ENCODE data around the gene TESK1.
"Not testable (repeated sequence)": the region's sequence is repeated elsewhere in the genome, so short reads cannot be mapped to it uniquely, and the experiment has no call there.

The TESK1 gene

DNA sequence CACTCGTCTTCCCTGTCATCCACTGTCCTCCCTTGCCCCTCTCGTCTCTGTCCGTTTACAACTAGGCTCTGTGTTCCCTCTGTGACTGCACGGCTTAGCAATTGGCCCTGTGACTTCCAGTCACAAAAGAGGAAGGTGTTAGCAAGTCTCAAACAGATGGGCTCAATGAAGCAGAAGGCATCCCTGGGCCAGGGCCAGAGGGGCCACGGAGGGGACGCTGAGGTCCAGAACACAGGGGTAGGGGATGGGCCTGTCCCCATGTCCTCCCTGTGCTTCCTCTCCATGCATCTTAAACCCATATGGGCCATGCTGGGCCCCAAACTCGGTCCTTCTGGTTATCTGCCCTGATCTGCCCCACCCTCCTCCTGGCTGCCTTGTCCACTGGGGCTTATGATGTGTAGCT lies 13.3 kb downstream of the TESK1 start, which contains the start of gene CD72:
TSS of gene CD72 (minus strand) at position 89 of the 403 bp plus-strand sequence. CDS start 110 bp downstream, outside the sequence.
- peak within 1 kb of the TSS; percentile 92 to 95 for H3K4me3 Mint-ChIP-seq
- DNase-seq (no peak), ATAC-seq (no peak)
- peak within 1 kb of the TSS; percentile 93 to 94 for H3K27ac Mint-ChIP-seq
- no peaks in the 10 kb centered on the region for H3K9me3 Mint-ChIP-seq
- H3K4me1 Mint-ChIP-seq: peaks cover 66% of the 10 kb centered on the region
- H3K27me3 Mint-ChIP-seq: no peaks in the 10 kb centered on the region

- DNase-seq (peak; percentile 45 to 80), ATAC-seq (peak; percentile 81)
- H3K27ac Mint-ChIP-seq: peak overlapping the region; percentile 89 to 93
- no peaks in the 10 kb centered on the region for H3K27me3 Mint-ChIP-seq
- H3K4me1 Mint-ChIP-seq: peaks cover 66% of the 10 kb centered on the region
- H3K4me3 Mint-ChIP-seq: peak overlapping the region; percentile 92 to 95
- H3K9me3 Mint-ChIP-seq: no peaks in the 10 kb centered on the region
These were observed 14.1 kb downstream of the TESK1 start for GRCh38 chr9:35618854-35619799.

DNA sequence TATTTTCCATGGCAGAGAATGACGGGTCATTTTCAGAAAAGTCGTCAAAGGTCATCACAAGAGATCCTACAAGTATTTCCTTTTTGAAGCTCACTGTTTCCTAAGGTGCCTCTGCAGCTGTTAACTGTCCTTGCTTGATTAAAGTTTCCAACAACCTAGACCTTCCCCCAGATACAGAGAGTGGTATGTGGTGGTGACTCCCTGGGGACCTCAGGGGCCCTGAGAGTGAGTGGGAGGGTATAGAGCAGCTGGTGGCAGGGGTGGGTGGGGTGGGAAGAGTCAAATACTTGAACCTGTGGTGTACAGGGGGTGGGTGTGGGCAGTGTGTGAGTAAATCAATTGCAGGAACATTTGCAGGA lies 14.7 kb downstream of the TESK1 start:
- peak; percentile 65 for ATAC-seq
- DNase-seq: peak in 1 of 2 donors; percentile 36
- Mint-ChIP-seq H3K4me1 (peaks cover 67% of the 10 kb centered on the region), H3K27ac (peak overlapping the region; percentile 84 to 89), H3K4me3 (peak overlapping the region; percentile 92 to 95), H3K27me3 (no peaks in the 10 kb centered on the region), H3K9me3 (no peaks in the 10 kb centered on the region)

- H3K27me3 Mint-ChIP-seq: no peaks in the 10 kb centered on the region
- ATAC-seq: no peak
- peaks cover 18% of the 10 kb centered on the region for H3K4me1 Mint-ChIP-seq
- H3K27ac Mint-ChIP-seq: no peak overlapping the region
- no peak for DNase-seq
- no peaks in the 10 kb centered on the region for H3K9me3 Mint-ChIP-seq
- H3K4me3 Mint-ChIP-seq: no peak overlapping the region
These were observed 22.5 kb downstream of the TESK1 start for GRCh38 chr9:35627575-35627974.

- no peaks in the 10 kb centered on the region for H3K9me3 Mint-ChIP-seq
- H3K4me1 Mint-ChIP-seq: peaks cover 18% of the 10 kb centered on the region
- ATAC-seq (no peak), DNase-seq (no peak)
- H3K27ac Mint-ChIP-seq: peak overlapping the region in 1 of 2 donors; percentile 48
- no peaks in the 10 kb centered on the region for H3K27me3 Mint-ChIP-seq
- H3K4me3 Mint-ChIP-seq: no peak overlapping the region
These were observed 23.4 kb downstream of the TESK1 start for GRCh38 chr9:35628389-35628991.

- Mint-ChIP-seq H3K27me3 (no peaks in the 10 kb centered on the region), H3K9me3 (no peaks in the 10 kb centered on the region), H3K4me1 (peaks cover 21% of the 10 kb centered on the region), H3K27ac (no peak overlapping the region), H3K4me3 (no peak overlapping the region)
- ATAC-seq (no peak), DNase-seq (no peak)
These were observed 24.5 kb downstream of the TESK1 start for GRCh38 chr9:35629597-35629996.

- peak overlapping the region in 1 of 2 donors; percentile 35 for H3K27ac Mint-ChIP-seq
- peak overlapping the region; percentile 16 to 40 for H3K4me3 Mint-ChIP-seq
- no peaks in the 10 kb centered on the region for H3K27me3 Mint-ChIP-seq
- H3K4me1 Mint-ChIP-seq: peaks cover 61% of the 10 kb centered on the region
- ATAC-seq (no peak), DNase-seq (no peak)
- peaks cover 4 to 7% of the 10 kb centered on the region in 2 donors for H3K9me3 Mint-ChIP-seq
These were observed 30.7 kb downstream of the TESK1 start for GRCh38 chr9:35635730-35636129.

GRCh38 chr9:35636135-35636876 lies 31.2 kb downstream of the TESK1 start:
- ATAC-seq (no peak), DNase-seq (no peak)
- H3K27ac Mint-ChIP-seq: peak overlapping the region in 1 of 2 donors; percentile 82
- peak overlapping the region; percentile 12 to 44 for H3K4me3 Mint-ChIP-seq
- no peaks in the 10 kb centered on the region for H3K27me3 Mint-ChIP-seq
- peaks cover 66% of the 10 kb centered on the region for H3K4me1 Mint-ChIP-seq
- H3K9me3 Mint-ChIP-seq: peaks cover 4 to 13% of the 10 kb centered on the region in 2 donors

DNA sequence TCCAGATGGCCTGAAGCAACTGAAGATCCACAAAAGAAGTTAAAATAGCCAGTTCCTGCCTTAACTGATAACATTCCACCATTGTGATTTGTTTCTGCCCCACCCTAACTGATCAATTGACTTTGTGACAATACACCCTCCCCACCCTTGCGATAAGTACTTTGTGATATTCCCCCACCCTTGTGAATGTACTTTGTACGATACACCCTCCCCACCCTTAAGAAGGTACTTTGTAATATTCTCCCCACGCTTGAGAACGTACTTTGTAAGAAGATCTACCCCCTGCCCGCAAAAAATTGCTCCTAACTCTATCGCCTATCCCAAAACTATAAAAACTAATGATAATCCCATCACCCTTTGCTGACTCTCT lies 31.8 kb downstream of the TESK1 start:
- Mint-ChIP-seq H3K4me3 (peak overlapping the region in 1 of 2 donors; percentile 42), H3K4me1 (peaks cover 72% of the 10 kb centered on the region), H3K9me3 (peaks cover 4 to 13% of the 10 kb centered on the region in 2 donors)
- not testable (repeated sequence) for H3K27ac Mint-ChIP-seq, H3K27me3 Mint-ChIP-seq, ATAC-seq, DNase-seq

GRCh38 chr9:35637427-35637955 lies 32.4 kb downstream of the TESK1 start:
- H3K9me3 Mint-ChIP-seq: peaks cover 4 to 13% of the 10 kb centered on the region in 2 donors
- not testable (repeated sequence) for ATAC-seq, H3K27me3 Mint-ChIP-seq, DNase-seq, H3K27ac Mint-ChIP-seq
- H3K4me3 Mint-ChIP-seq: peak overlapping the region in 1 of 2 donors; percentile 42
- H3K4me1 Mint-ChIP-seq: peaks cover 72% of the 10 kb centered on the region

GRCh38 chr9:35638751-35639150 lies 33.7 kb downstream of the TESK1 start:
- DNase-seq: peak in 1 of 2 donors; percentile 42
- Mint-ChIP-seq H3K9me3 (peaks cover 4 to 13% of the 10 kb centered on the region in 2 donors), H3K4me3 (peak overlapping the region; percentile 21 to 38), H3K4me1 (peaks cover 79% of the 10 kb centered on the region), H3K27ac (peak overlapping the region; percentile 77 to 92)
- not testable (repeated sequence) for H3K27me3 Mint-ChIP-seq, ATAC-seq

- H3K4me1 Mint-ChIP-seq: peaks cover 80% of the 10 kb centered on the region
- peak overlapping the region; percentile 64 to 75 for H3K4me3 Mint-ChIP-seq
- not testable (repeated sequence) for H3K27me3 Mint-ChIP-seq, DNase-seq
- H3K27ac Mint-ChIP-seq: peak overlapping the region; percentile 77 to 92
- peaks cover 4 to 13% of the 10 kb centered on the region in 2 donors for H3K9me3 Mint-ChIP-seq
- ATAC-seq: peak; percentile 68
These were observed 34.2 kb downstream of the TESK1 start for GRCh38 chr9:35639225-35639624.

DNA sequence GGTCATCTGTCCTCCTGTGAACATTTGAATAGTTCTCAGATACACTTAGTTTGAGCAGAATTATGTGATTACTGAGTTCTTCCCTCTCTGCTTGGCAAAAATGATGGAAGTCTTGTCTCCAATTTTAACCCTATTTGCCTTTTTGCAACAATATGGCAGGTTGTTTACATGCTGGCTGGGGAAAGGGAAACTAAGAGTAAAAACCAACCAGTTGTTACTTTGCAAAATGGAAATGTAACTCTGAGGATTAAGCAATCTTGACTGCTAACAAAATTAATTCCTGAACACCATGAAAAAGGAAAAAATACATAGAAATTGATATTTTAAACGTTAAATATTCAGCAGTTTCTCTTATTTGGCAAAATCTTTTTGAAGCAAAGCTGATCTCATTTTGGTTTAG lies 34.6 kb downstream of the TESK1 start:
- peaks cover 4 to 13% of the 10 kb centered on the region in 2 donors for H3K9me3 Mint-ChIP-seq
- H3K4me3 Mint-ChIP-seq: peak overlapping the region; percentile 64 to 75
- ATAC-seq (no peak), DNase-seq (no peak)
- peaks cover 81% of the 10 kb centered on the region for H3K4me1 Mint-ChIP-seq
- H3K27ac Mint-ChIP-seq: peak overlapping the region; percentile 77 to 92
- H3K27me3 Mint-ChIP-seq: no peaks in the 10 kb centered on the region

- ATAC-seq, H3K27me3 Mint-ChIP-seq, H3K4me3 Mint-ChIP-seq, DNase-seq, H3K27ac Mint-ChIP-seq: not testable (repeated sequence)
- H3K4me1 Mint-ChIP-seq: peaks cover 80% of the 10 kb centered on the region
- H3K9me3 Mint-ChIP-seq: peaks cover 4 to 13% of the 10 kb centered on the region in 2 donors
These were observed 35.4 kb downstream of the TESK1 start for GRCh38 chr9:35640431-35640830.

DNA sequence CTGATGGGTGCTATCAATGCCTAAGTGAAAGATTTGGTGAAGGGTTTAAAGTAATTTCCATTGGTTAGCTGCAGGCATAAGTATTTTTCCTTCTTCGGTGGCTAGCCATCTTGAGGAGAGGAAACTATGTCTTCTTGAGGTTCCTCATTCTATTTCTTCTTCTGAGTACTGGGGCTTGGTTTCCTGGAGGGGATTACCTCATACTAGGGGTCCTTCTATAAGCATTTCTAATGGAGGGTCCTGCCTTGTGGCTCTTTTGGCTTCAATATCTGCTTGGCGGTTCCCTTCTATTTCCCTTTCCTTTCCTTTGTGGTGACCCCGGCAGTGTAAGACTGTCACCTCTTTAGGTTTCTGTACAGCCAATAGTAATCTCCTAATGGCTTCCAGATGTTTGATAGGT lies 36.4 kb downstream of the TESK1 start:
- not testable (repeated sequence) for H3K27me3 Mint-ChIP-seq, H3K4me3 Mint-ChIP-seq, H3K27ac Mint-ChIP-seq, DNase-seq, ATAC-seq
- peaks cover 4 to 13% of the 10 kb centered on the region in 2 donors for H3K9me3 Mint-ChIP-seq
- H3K4me1 Mint-ChIP-seq: peaks cover 80% of the 10 kb centered on the region

Measured in stimulated activated naive CD8-positive, alpha-beta T cell treated with anti-CD3 and anti-CD28 coated beads, Interleukin-15, amount 100 ng/mL, for 72 hours (primary cell).